M059J (cell line): ENCODE data around the gene SPATA3. TPM values are rescaled to one million over a fixed set of nuclear protein-coding genes. Genes with fewer than 3 reads are reported as not detected.
"Not testable (repeated sequence)": the region's sequence is repeated elsewhere in the genome, so short reads cannot be mapped to it uniquely, and the experiment has no call there.

Source experiments
- DNase-seq: peaks from one replicate; pipeline ENCODE4 v3.0.0-alpha.2; 2012; ENCODE audit warnings: low read depth
- total RNA-seq: library from RNA; depleted of rRNA; stranded (reverse); fragments of >200 nt; shearing (Covaris generic); gene quantifications from 2 replicates; pipeline ENCODE4 v1.2.3, GENCODE V29; 2014

The SPATA3 gene
- total RNA-seq, 1 experiment from 2014 or later, result not detected

DNA sequence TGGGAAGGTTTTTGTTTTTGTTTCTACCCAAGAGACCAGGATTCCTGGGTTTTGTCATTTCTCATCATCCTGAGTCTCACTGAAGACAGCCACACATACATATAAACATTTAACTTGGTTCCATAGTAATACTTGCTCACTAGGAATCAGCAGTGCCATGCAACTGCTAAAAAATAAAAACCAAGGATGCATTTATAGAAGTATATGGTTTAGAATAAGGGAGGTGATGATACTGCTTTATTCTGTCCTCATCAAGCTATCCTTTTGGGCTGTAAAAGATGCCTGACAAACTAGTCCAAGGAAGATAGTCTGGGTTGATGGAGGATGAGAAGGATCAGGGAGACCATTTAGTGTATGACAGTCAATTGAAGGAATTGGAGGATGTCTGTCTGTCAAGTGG, 740 bp downstream of the SPATA3 start:
- no peak for DNase-seq

DNA sequence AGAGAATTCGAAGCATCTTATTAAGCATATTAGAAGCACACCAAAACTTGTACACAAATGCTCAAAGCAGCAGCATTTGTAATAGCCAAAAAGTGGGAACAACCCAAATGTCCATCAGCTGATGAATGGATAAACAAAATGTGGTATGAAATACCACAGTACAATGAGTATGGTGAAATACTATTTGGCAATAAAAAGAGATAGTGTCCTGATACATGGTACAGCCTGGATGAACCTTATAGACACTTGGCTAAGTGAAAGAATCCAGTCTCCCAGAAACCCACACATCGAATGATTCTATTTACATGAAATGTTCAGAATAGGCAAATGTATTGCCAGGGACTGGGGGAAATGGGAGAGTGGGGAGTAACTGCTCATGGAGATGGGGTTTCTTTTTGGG, 3.0 kb downstream of the SPATA3 start:
- no peak for DNase-seq

DNA sequence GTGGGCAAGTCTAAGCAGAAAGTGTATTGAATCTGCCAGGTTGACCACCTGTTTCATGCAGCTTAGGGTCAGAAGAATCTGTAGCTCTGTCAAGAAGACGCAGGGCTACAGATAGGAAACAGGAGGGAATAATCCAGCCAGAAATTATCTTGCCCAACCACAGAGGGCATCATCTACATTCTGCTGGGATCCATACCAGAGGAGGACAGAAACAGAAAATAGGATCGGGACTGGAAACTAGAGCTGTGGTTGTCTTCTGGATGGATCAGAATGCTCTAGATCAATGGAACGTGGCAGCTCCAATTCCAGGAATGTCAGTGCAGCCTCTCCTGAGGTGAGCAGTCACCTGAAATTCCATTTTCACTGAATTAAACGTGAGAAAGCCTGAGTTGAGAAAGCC, 3.6 kb downstream of the SPATA3 start:
- no peak for DNase-seq

DNA sequence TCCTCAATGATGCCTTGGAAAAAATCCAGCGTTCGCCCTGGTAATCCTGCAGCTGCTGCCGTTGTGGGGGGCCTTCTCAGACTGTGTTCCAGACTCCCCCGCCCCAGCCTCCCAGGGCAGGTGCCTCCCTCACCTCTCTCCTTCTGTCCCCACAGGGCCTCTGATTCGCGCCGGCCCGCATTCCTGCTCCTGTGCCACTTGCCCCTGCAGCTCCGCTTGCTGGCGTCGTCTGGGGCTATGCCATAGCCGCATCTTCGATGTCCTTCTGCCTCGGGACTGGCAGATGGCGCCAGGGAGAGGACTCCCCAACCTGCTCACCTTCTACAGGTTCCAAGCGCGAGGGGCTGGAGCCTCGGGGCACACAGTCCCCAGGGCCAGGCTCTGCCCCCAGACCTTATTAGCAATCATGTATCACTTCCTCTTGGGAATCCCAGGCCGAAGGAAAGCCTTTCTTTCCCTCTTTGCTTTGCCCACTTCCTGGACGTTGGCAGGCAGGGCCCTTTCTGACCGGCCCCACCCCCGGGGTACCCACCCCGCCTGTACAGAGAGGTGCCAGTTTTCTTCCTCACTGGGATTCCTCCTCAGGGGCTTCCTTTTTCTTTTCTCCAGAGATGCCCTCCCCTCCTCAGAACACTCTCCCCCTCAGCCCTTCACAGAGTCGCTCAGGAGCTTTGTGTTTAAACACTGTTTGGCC, 4.4 kb downstream of the SPATA3 start:
- DNase-seq, result peak; percentile 29

DNA sequence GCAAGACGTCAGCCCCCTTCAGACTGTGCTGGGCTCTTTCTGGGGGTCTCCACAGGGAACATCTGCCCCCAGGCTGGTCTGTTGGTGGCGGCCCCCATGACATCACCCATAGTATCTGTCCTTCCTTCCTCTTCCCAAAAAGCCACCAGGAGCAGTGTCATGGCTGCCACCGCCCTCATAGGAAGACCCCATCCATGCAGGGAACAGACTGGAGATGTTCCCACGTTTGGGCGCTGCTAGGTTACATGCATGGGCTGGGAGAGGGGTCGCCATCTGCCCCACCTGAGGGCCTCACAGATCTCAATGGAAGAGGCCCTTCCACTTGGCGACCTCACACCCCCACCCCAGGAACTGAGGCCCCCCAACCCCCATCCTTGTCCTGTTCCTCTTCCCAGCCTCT, 5.1 kb downstream of the SPATA3 start:
- no peak for DNase-seq

DNA sequence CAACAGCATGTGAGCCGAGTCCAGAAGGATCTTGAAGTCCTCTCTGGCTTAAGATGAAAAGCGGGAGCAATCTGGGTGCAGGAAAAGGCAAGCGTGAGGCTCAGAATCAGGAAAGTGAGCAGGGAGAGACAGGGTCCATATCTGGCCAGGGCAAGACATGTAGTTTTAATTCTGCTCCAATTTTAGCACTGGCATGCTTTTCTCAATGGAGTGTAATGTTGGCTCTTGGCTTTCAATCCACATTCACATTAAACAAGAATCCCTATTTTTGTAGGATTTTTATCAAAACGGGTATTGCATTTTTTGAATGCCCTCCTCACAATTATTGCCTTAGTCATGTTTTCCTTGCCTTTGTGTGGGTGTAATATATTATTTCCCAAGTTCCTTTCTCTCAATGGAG, 6.0 kb downstream of the SPATA3 start:
- DNase-seq, result no peak

DNA sequence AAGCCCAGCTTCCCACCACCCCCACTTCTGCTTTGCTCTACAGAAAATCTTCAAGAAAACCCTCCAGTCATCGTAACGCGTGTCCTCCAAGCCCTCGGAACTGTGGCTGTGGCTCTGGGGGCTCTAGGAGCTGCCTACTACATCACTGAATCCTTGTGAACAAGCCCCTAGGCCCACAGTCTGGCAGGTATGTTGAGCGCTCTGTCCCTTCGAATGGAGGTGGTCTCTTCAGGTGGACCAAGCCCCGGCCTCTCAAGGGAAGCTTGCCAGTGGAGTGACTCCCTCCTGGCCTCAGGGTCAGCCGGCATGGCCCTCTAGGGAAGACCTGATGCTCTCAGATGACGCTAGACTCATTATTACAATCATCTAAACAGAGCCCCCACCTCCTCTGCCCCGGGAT, 6.7 kb downstream of the SPATA3 start:
- DNase-seq, result no peak

DNA sequence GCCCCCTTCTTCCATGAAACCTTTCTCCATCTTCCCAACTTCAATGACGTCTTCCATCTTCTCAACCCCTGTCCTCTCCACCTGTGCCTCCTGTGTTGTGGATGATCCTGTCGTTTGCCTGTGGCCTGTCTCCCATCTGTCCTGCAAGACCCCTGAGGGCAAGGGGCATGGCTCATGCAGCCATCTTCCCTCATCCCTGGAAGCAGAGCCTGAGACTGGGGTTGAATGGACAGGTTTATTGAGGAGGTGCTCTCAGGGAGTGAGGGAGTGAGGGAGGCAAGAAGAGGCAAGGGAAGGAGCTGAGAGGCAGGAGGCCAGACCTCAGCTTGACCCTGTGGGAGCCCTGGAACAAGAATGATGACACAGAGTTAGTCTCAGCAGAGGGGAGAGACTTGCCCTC, 7.3 kb downstream of the SPATA3 start:
- DNase-seq, result no peak

DNA sequence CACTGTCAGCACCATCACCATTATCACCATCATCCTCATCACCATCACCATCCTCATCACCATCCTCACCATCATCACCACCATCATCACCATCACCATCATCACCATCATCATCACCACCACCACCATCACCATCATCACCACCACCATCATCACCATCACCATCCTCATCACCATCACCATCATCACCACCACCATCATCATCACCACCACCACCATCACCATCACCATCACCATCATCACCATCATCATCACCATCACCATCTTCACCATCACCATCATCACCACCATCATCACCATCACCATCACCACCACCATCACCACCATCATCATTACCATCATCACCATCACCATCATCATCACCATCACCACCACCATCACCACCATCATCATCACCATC, 9.0 kb downstream of the SPATA3 start:
- DNase-seq, result not testable (repeated sequence)

DNA sequence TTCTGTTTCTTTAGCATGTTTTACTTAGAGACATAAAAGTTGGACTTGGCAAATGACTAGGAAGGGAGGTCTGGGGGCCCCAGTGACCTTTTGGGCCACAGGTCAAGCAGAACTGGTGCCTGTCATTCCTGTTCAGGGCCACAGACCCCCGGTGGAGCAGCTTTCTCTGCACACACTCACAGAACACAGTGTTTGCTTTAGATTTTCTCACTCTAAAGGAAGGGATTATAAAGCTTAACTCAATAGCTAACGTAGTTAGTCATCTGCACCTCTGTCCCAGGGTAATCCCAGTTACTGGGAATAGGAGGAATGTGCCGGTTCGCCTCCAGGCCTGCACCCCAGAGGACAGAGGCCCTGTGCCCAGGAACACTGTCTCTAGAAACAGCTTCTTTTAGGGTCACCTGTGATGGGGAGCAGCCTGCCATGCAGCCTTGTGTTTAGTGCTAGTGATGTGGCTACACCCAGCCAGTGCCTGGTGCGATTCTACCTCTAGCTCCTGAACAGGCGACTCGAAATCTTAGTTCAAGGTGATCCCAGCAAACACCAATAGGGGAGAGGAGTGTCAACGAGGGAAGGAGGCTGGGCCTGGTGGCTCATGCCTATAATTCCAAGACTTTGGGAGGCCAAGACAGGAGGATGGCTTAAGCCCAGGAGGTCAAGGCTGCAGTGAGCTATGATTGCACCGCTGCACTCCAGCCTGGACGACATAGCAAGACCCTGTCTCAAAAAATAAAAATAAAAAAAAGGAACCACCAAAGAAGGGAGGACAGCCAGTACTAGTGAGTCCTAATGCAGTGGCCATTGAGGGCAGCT, 11.6 kb downstream of the SPATA3 start:
- no peak for DNase-seq

DNA sequence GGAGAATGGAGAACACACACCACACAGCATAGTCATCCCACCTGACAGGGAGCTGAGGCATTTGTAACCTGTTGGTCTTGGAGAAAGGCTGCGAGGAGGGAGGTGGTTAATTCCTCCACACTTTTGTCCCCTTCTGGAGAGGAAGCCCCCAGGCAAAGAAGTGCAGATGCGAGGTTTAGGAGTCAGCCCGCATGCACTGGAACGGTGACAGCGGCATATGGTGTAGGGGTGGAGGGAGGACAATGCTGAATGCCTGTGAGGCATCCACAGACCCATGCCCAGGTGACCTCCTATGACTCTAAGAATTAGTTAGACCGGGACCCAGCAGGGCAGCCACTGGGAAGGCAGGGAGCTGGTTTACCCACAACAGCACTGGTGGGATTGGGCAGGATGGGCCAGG, 12.2 kb downstream of the SPATA3 start:
- DNase-seq, result no peak

DNA sequence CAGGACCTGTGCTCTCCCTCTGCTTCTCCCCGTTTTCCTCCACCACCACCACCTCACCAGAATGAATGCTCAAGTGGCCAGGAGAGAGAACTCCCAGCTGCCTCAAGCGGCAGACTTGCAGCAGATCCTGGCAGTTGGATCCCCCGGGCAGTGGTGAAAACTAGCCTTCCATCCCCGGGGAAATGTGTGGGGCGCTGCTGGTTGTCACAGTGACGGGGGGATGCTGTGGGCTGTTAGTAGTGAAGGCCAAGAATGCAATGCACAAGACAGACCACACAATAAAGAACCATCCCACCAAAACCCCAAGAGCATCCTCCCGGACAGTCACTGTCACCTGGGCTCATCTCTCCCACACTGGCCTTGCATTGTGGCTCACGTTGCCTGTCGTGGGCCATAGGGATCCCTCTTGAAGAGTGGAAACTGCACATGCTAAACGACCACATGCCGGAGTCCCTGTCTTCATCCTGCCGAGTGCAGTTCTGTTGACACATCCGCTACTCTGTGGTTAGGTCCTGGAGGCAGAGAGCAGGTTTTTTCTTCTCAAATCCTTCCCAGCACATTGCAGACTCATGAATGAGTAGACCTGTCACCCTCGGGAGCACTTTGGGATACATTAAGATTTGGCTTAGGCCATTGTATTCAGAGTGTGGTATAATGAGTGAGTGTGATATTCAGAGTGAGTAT, 13.5 kb downstream of the SPATA3 start:
- no peak for DNase-seq

DNA sequence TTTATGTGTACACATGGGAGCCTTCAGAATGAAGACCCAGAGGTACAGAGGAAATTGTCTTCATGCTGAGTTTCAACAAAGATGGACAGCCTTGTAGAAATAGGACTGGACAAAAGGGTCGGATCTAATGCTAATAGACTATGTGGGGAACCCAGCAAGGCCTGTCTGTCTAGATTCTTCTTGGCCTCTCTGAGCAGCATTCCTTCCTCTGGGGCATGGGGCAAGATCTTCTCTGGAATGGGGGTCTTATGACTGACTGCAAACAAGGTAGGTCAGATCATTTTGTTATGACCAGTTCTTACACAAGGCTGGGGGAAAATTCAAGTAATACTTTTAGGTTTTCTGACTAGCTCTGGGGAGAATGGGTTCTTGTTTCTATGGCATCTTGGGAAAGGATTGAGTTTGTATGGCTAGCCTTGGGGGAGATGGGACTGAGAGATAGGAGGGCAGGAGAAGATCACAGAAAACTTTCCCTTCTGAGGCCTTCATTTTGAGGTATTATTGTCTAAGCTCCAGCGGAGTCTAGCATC, 14.3 kb downstream of the SPATA3 start:
- no peak for DNase-seq

DNA sequence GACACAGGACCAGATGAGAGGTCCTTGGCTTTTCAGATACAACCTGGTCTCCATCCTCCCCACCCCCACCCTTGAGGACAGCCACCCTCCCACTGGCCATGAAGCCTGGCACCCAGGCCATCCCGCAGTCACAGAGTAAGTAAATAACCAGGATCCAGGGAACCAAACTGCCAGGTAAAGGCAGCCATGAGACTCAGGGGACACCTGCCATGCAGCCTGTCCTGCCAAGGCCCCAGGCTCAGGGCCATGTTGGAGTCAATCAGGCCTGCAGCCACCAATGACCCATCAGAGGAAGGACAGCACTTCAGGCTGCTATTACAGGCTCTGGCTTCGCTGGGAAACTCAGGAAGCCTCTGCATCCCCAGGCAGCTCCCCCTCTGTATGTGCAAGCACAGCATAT, 15.6 kb downstream of the SPATA3 start:
- no peak for DNase-seq

DNA sequence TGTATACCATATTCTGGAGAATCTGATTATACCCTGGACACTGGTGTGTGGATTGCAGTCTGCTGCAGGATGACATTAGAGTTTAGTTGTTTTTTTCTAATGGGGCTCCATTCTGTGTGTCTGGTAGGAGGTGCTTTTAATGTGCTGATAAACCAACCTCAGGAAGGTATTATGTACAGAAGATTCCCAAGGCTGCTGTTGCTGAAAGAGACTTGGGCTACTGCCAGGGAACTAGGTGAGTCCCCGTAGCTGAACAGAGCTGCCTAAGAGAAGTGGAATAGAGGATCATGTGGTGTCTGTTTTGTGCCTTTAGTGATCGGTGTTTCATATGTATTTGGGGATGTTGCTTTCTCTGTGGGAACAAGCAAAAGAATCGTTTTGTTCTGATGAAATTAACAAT, 16.5 kb downstream of the SPATA3 start:
- no peak for DNase-seq

DNA sequence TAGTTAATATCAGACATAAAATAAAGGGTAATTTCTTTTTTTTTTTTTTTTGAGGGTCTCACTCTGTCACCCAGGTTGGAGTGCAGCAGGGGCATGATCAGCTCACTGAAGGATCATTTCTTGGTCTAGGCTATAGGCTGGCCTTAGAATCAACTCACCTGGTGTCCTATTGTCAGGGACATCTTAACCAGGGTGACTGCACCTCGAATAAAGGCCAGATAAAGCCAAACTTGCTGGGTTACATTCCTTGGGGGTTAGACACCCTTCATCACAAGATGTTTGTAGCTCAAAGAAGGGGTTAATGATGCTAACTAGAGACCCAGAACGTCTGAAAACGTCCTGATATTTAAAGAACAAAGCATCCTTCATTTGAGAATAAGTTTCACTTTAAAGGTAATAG, 17.9 kb downstream of the SPATA3 start:
- no peak for DNase-seq

DNA sequence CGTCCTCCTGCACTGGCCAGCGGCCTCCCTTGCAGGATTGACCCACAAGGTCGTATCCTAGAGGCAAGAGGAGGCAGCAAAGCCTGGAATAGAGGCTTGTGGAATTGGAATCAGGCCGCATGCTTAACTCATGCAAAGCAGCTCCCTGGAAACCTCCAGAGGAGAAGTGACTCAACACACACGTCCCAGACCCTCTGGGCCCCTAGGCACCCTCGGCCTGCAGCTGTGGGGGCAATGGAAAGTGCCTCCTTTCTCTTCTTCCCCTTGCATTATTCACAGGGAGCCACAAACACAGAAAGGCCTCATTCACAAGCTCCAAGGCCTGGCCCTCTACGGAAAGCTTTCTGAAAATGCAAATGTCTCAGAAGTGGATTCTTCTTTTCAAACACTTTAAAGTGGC, 19.6 kb downstream of the SPATA3 start:
- no peak for DNase-seq

DNA sequence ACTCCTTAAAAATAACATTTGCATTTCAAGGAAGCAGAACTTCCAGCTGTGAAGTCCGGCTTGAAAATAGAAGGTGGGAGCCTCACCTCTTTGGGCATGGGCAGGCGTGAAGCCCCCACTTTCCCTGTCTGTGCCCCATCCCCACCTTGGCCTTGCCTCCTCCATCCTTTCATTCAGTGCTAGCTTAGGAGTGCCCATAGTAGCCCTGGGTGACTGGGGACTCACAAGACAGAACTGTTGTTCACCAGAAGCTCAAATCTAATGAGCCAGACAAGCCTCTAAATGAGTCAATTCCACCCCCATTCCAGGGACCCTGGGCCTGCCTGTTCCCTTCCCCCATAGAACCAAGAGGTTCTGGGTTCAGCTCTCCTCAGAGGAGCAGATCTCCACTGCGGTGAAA, 20.0 kb downstream of the SPATA3 start:
- no peak for DNase-seq

DNA sequence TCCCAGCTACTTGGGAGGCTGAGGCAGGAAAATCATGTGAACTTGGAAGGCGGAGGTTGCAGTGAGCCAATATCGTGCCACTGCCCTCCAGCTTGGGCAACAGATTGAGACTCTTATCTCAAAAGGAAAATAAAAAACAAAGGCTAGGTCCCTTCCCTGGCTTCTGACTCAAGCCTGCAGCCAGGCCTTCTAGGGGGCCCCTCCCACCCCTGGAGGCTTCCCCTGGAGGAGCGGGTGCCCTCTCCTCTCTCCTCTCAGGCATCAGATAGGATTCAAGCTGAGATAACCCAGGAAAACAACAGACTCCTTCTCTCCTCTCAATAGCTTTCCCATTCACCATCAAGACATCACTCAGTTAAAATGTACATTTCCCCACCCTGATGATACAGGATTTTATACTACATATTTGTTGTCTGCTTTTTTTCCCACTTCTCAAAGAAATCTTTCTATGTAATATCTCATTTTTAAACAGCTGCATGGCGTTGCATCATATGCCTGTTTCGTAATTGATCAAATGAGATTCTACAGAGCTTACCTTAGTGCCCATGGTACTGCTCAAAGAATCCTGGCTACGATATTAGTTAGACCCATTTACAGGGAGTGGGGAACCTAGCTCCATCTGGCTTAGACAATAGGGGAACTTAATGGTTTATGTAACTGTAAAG, 20.8 kb downstream of the SPATA3 start:
- no peak for DNase-seq

DNA sequence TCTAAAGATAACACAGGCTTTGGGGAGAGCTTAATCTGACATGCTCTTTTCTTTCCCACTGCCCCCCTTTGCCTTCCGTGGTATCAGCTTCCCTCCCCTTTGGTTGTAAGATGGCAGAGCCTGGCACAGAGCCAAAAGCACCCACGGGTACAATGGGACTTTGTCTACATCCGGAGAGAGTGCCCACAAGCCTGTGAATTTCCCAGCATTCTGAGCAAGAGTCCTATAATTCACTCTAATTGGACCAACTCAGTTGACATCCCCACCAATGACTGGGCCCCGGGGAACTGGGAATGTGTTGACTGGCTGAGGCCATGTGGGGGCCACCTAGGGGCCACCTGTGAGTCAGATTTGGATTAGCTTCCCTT, 21.3 kb downstream of the SPATA3 start:
- peak; percentile 20 for DNase-seq

DNA sequence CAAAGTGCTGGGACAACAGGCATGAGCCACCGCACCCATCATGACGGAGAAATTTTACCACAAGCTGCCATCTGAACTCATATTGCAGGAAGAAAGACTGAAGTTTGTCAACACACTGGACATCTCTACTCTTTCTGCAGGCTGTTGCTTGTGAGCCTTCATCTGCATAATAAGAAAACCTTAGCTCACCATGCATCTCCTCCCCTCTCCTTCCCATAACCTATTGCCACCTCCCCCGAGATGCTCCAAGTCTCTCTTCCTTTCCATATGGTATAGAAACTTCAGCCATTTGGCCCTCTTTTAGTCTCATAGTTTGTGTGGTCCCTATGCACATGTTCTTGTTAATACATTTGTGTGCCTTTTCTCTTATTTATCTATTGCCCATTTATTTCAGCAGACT, 22.3 kb downstream of the SPATA3 start:
- no peak for DNase-seq

DNA sequence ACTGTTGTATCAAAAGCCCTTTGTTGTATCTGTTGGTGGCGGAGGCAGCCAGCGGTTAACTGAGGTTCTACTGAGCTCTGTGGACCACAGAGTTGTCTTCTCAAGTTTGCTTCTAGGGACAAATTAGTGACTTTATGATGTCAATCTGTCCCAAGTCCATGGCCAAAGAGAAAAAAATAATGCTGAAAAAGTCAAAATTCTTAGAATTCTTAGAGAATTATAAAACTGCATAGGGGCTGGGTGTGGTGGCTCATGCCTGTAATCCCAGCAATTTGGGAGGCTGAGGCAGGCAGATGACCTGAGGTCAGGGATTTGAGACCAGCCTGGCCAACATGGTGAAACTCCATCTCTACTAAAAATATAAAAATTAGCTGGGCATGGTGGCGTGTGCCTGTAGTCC, 29.1 kb downstream of the SPATA3 start:
- DNase-seq, result not testable (repeated sequence)
